GM21786 (cell line): ENCODE results near the gene ZXDA.
"Not testable (repeated sequence)": the region's sequence is repeated elsewhere in the genome, so short reads cannot be mapped to it uniquely, and the experiment has no call there.

Experiments used
- ATAC-seq: cut with Tn5 transposase; IDR thresholded peaks from one replicate; pipeline ENCODE4 v1.9.1; 2021; ENCODE audit not compliant: unreplicated experiment

The ZXDA gene

GRCh38 chrX:57910287-57910912 is at the start of gene ZXDA:
TSS of gene ZXDA (minus strand) at chrX:57910458. CDS start at chrX:57910420, 38 bp downstream.
- peak; percentile 55 for ATAC-seq

GRCh38 chrX:57952320-57952678 is 42.0 kb upstream of the ZXDA start:
- no peak for ATAC-seq

- ATAC-seq: no peak
These were observed 41.5 kb upstream of the ZXDA start for GRCh38 chrX:57951666-57952319.

- no peak for ATAC-seq
These were observed 23.1 kb upstream of the ZXDA start for GRCh38 chrX:57933321-57933720.

DNA sequence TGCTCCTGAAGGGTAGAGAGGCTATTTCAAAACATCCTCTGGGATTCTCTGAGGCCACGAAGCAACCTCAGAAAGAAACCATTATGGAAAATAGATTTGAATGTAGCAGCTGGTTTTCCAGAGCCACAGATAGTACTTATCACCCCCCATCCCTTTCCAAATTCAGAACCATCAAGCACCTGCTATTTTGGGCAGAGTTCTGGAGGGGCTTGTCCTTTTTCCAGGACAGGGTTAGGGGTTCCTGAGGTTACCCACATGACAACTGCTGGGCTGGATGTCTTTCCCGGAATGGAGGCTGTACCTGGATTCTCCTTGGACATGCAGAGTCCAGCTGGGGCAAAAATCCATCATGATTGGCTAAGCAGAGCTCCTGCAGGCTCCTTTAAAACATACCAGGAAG is 22.0 kb upstream of the ZXDA start:
- no peak for ATAC-seq

DNA sequence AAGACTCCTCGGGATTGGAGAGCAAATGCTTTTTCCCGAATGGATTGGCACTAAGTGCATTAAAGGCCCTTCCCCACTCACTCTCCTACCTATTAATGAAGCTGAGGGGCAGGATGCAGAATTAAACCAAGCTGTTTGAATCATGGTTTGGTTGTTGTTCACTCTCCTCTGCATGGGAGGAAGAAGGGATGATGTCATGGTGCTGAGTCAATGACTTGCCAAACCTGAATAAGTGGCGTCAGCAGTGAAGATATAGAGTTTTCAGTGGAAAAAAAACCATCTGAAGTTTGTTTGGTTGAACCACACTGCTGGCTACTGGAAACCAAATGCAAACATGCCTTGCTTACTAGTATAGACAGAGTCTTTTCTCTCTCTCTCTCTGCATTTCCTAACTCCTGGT is 19.8 kb upstream of the ZXDA start:
- no peak for ATAC-seq

GRCh38 chrX:57929373-57929772 is 19.1 kb upstream of the ZXDA start:
- ATAC-seq: no peak

- ATAC-seq: no peak
These were observed 15.5 kb upstream of the ZXDA start for GRCh38 chrX:57925806-57926205.

GRCh38 chrX:57918750-57919436 is 8.6 kb upstream of the ZXDA start:
- no peak for ATAC-seq

- ATAC-seq: no peak
These were observed 5.4 kb upstream of the ZXDA start for GRCh38 chrX:57915680-57916079.

DNA sequence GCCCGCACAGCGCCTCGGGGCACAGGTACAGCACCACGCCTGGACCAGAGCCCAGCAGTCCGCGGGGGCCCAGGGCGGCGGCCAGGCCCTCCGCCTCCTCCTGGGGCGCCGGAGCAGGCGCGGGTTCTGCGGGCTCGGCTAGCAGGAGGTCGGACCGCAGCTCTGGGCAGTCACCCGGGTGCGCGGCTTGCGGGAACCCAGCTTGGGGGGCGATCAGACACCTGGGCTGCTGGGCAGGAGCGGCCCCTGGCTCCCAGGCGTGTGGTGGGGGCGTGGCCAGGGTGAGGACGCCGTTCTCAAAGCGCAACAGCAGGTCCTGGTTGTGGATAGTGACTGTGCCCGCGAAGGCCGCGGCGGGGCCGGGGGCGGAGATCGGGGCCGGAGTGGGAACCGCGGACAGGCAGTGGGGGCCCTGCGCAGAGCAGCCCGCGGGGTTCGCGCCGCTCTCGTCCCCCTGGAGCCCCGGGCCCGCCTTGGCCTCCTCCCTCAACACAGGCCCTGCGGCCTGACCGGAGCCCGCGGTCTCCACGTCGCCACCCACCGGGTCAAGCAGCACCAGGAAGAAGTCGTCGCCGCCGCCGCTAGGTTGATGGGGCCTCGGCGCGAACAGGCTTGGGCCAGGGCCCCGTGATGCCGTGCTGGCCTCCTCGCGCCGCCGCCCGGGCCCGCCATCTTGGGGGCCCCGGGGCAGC is 517 bp downstream of the ZXDA start:
- ATAC-seq: peak; percentile 76

DNA sequence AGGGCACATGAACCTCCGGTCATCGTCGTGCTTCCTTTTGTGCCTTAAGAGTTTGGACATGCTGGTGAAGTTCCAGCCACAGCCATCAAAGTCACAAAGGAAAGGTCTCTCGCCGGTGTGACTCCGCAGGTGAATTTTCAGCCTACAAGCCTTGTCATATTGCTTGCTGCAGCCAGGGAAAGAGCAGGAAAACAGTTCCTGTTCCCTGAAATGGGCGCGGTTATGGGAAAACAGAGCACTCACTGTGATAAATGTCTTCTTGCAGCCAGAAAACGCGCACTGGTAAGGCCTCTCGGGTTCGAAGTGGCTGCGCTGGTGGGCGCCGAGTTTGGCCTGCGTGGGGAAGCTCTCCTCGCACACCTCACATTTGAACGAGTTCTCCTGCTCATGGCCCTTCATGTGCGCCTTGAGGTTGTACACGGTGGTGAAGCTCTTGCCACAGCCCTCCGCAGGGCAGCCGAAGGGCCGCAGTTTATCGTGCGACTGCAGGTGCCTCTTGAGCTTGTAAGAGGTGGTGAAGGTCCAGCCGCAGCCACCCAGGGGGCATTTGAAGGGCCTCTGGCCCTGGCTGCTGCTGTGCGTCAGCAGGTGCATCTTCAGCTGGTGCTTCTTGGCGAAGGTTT is 1.2 kb downstream of the ZXDA start:
- not testable (repeated sequence) for ATAC-seq

GRCh38 chrX:57906790-57907189 is 3.5 kb downstream of the ZXDA start:
- ATAC-seq: no peak

DNA sequence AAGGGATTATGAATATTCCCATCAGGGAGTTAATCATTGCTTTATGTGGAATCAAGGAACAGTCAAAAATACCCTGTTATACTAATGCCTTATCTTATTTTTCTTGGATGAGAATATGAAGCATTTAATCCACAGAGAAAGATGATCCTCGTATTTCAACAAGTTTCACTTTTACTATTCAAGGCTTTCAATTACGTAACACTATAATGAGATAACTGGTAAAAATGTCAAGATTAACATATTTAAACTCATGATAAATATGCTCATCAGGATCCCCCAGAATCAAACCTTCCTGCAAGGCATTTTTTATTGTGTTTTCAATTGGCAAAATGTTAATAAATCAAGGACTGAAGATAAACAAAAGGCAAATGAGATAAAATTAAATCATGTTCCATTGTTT is 5.1 kb downstream of the ZXDA start:
- ATAC-seq: no peak

DNA sequence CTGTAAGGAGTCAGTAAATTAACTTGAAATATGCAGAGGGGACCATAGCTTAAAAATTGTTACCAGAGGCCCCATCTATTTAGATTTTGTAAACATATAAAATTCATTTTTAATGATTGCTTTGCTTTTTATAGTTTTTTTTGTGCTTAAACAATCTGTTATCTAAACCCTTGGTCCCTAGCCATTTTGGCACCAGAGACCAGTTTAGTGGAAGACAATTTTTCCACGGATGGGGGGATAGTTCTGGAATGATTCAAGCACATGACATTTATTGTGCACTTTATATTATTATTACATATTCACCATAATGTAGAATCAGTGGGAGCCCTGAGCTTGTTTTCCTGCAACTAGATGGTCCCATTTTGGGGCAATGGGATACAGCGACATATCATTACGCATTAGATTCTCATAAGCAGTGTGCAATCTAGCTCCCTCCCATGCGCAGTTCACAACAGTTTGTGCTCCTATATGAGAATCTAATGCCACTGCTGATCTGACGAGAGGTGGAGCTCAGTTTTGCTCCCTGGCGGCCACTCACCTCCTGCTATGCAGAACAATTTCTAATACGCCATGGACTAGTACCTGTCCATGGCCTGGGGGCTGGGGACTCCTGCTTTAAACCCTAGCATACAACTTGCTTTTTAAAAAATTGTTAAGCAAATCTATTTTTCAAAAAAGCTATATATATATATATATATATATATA is 5.9 kb downstream of the ZXDA start:
- no peak for ATAC-seq

GRCh38 chrX:57902633-57903032 is 7.6 kb downstream of the ZXDA start:
- ATAC-seq: no peak

DNA sequence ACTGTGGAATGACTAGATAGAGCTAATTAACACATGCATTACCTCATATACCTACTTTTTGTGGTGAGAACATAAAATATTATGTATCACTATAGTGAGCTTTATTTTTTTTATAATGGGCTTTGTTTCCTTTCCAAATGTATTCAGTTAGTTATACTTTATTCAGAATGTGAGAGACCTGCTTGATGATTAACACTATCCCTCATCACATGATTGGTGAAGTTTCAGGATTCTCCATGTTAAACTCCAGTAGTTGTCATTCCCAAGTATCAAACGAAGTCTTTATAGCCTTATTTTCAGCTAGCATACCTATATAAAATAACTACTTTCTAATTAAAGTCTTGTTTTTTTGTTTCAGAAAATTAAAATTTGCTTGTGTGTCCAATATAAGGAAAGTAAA is 8.8 kb downstream of the ZXDA start:
- no peak for ATAC-seq

- ATAC-seq: no peak
These were observed 9.3 kb downstream of the ZXDA start for GRCh38 chrX:57900975-57901374.

DNA sequence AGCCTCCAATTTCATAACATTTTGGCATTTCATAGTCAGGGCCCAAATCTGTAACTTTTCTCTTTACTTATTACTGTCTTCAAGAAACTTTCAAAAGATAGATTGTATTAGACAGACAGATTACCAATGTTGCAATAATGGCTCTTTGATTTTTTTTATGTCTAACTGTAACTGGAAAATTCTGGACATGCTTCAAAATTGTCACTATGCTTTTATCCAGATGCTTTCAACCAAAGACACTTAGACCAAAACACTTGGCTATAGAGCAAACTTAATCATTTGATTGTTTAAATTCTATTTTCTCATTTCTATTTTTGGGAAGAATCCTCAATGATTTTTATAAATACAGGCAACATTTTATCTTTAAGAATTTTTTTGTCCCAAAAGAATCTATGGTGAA is 10.4 kb downstream of the ZXDA start:
- no peak for ATAC-seq

DNA sequence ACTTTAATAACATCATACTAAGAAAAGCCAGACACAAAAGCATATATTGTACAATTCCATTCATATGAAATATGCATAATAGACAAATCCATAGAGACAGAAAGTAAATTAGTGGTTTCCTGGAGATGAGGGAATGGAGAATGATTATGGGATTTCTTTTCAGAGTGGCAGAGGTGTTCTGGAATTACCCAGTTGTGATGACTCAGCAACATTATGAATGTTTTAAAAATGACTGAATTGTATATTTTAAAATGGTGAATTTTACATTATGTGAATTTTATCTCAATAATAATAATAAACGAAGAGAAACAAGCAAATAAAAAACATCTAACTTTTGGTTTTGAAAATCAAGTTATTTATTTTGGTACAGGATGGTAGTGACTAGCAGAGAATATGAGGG is 11.2 kb downstream of the ZXDA start:
- ATAC-seq: no peak

- ATAC-seq: no peak
These were observed 38.8 kb downstream of the ZXDA start for GRCh38 chrX:57871463-57871862.
